CD4-positive, alpha-beta memory T cell (primary cell): Measurements from ENCODE around the gene MKRN2. TPM values are rescaled to one million over a fixed set of nuclear protein-coding genes. Genes with fewer than 3 reads are reported as not detected.

Source experiments
- CTCF ChIA-PET: fragments of 350-600 bp; sonication (Branson Sonifier 250); formaldehyde crosslinking; loops from one replicate; lab custom pipeline; 2021; ENCODE audit warnings: inconsistent platforms; ENCODE audit not compliant: partially characterized antibody; lab: Charles Lee
- POLR2A ChIA-PET: fragments of 350-600 bp; sonication (Branson Sonifier 250); formaldehyde crosslinking; loops from one replicate; lab custom pipeline; 2021; ENCODE audit not compliant: partially characterized antibody; lab: Charles Lee
- DNase-seq, 5 donors: peaks; one replicate each; pipeline versions ENCODE4 v3.0.0 to v3.0.0-alpha.2; 2020 to 2022; ENCODE audit warnings: mixed read lengths in 1 of 5
- H3K27ac ChIP-seq: one replicate; pipeline ENCODE4 v1.7.0; 2013; ENCODE audit warnings: low read depth, low read length
- H3K27me3 ChIP-seq: 2 replicates; pipeline ENCODE4 v1.7.0; 2013; ENCODE audit warnings: mild to moderate bottlenecking, low read length, moderate library complexity; ENCODE audit not compliant: insufficient read depth
- H3K36me3 ChIP-seq: 2 replicates; pipeline ENCODE4 v1.7.0; 2013; ENCODE audit warnings: mild to moderate bottlenecking, low read length, moderate library complexity; ENCODE audit not compliant: insufficient read depth
- H3K4me1 ChIP-seq: 2 replicates; pipeline ENCODE4 v1.7.0; 2013; ENCODE audit warnings: mild to moderate bottlenecking, low read length, moderate library complexity; ENCODE audit not compliant: insufficient read depth
- H3K4me3 ChIP-seq, 2 donors: one replicate each; pipeline ENCODE4 v1.7.0; 2013; ENCODE audit warnings: low read length in 2 of 2, mild to moderate bottlenecking in 1 of 2
- H3K9me3 ChIP-seq, 2 donors: one replicate each; pipeline ENCODE4 v1.7.0; 2013; ENCODE audit warnings: low read length in 2 of 2, control low read depth in 1 of 2; ENCODE audit not compliant: control insufficient read depth in 1 of 2
- H3K27ac Mint-ChIP-seq, 7 donors: one replicate each; pipeline ENCODE4 v1.8.0; 2020 to 2021; ENCODE audit warnings: mixed read lengths in 7 of 7, mild to moderate bottlenecking in 6 of 7, inconsistent platforms in 3 of 7, moderate library complexity in 3 of 7
- H3K27me3 Mint-ChIP-seq, 2 donors: one replicate each; pipeline ENCODE4 v1.8.0; 2020 to 2021; ENCODE audit warnings: mixed read lengths in 2 of 2
- H3K36me3 Mint-ChIP-seq, 2 donors: one replicate each; pipeline ENCODE4 v1.8.0; 2020 to 2021; ENCODE audit warnings: mixed read lengths in 2 of 2, inconsistent platforms in 1 of 2, mild to moderate bottlenecking in 1 of 2
- H3K4me1 Mint-ChIP-seq, 4 donors: one replicate each; pipeline ENCODE4 v1.8.0; 2020 to 2021; ENCODE audit warnings: mixed read lengths in 4 of 4, mild to moderate bottlenecking in 1 of 4
- H3K4me3 Mint-ChIP-seq, 8 donors: one replicate each; pipeline ENCODE4 v1.8.0; 2020 to 2021; ENCODE audit warnings: mixed read lengths in 8 of 8, mild to moderate bottlenecking in 7 of 8, moderate library complexity in 6 of 8, inconsistent platforms in 3 of 8
- H3K9me3 Mint-ChIP-seq, 8 donors: one replicate each; pipeline ENCODE4 v1.8.0; 2020 to 2021; ENCODE audit warnings: mixed read lengths in 8 of 8, mild to moderate bottlenecking in 5 of 8, inconsistent platforms in 3 of 8, moderate library complexity in 1 of 8
- intact Hi-C: fragments of 100-400 bp; cut with micrococcal nuclease; formaldehyde crosslinking; loops from one replicate; pipeline ENCODE4 v1.15.1; 2023
- polyA plus RNA-seq, 2 donors: library from polyadenylated mRNA; unstranded; fragments of 300-500 nt; fragmentation: Illumina TruSeq; gene quantifications; one replicate each; pipeline ENCODE4 v1.2.3, GENCODE V29; 2021
- total RNA-seq, 2 experiments: library from RNA; stranded (reverse); gene quantifications; one replicate each; pipeline ENCODE4 v1.2.3, GENCODE V29; 2021

MKRN2 gene
- total and polyA plus RNA-seq, 4 experiments from 2014 or later = 31.7 to 60.3 (median 37.5) TPM

- no peaks in the 10 kb centered on the region for H3K9me3 Mint-ChIP-seq
- no peak for DNase-seq
- intact Hi-C loops = no loop called here
- H3K27ac ChIP-seq = peak overlapping the region; percentile 10
- no peaks in the 10 kb centered on the region for H3K9me3 ChIP-seq
- POLR2A ChIA-PET = no interaction called here
- H3K27ac Mint-ChIP-seq = peak overlapping the region in 3 of 7 donors; percentile 47 to 84 (median 57)
- peaks cover 53 to 74% of the 10 kb centered on the region in 2 donors for H3K36me3 Mint-ChIP-seq
- no peaks in the 10 kb centered on the region for H3K27me3 Mint-ChIP-seq
- no peaks in the 10 kb centered on the region for H3K4me1 ChIP-seq
- no peak overlapping the region for H3K4me3 Mint-ChIP-seq
- peaks cover 62% of the 10 kb centered on the region for H3K36me3 ChIP-seq
- CTCF ChIA-PET = no interaction called here
- no peak overlapping the region for H3K4me3 ChIP-seq
- no peaks in the 10 kb centered on the region for H3K27me3 ChIP-seq
- peaks cover 0 to 6% (median 0%) of the 10 kb centered on the region in 4 donors for H3K4me1 Mint-ChIP-seq
Observed at GRCh38 chr3:12593473-12593872, 36.6 kb downstream of the MKRN2 start.

GRCh38 chr3:12598890-12599289 lies 42.0 kb downstream of the MKRN2 start:
- Mint-ChIP-seq H3K4me3 (no peak overlapping the region), H3K27me3 (no peaks in the 10 kb centered on the region), H3K36me3 (peaks cover 51 to 75% of the 10 kb centered on the region in 2 donors), H3K9me3 (no peaks in the 10 kb centered on the region), H3K27ac (peak overlapping the region in 4 of 7 donors; percentile 27 to 57 (median 36)), H3K4me1 (peaks cover 0 to 5% (median 0%) of the 10 kb centered on the region in 4 donors)
- Histone ChIP-seq H3K9me3 (no peaks in the 10 kb centered on the region), H3K36me3 (peaks cover 54% of the 10 kb centered on the region), H3K27ac (no peak overlapping the region), H3K27me3 (no peaks in the 10 kb centered on the region), H3K4me1 (no peaks in the 10 kb centered on the region), H3K4me3 (no peak overlapping the region)
- POLR2A ChIA-PET = no interaction called here
- CTCF ChIA-PET = interaction anchor here (1.2 to 1.4 kb wide), 2 partner anchors 9 to 17 kb away, joined by 3 read pairs; no protein-coding TSS in a partner anchor
- DNase-seq = no peak
- intact Hi-C loops = no loop called here

- Histone ChIP-seq H3K36me3 (peaks cover 56% of the 10 kb centered on the region), H3K9me3 (no peaks in the 10 kb centered on the region), H3K27ac (no peak overlapping the region), H3K4me1 (no peaks in the 10 kb centered on the region), H3K27me3 (no peaks in the 10 kb centered on the region), H3K4me3 (no peak overlapping the region)
- Mint-ChIP-seq H3K9me3 (no peaks in the 10 kb centered on the region), H3K4me3 (no peak overlapping the region), H3K27me3 (no peaks in the 10 kb centered on the region), H3K36me3 (peaks cover 37 to 75% of the 10 kb centered on the region in 2 donors), H3K4me1 (peaks cover 0 to 3% (median 0%) of the 10 kb centered on the region in 4 donors), H3K27ac (peak overlapping the region in 2 of 7 donors; percentile 24 to 37)
- POLR2A ChIA-PET = no interaction called here
- CTCF ChIA-PET = interaction anchor here (1.3 kb wide), 1 partner anchor 14 kb away, joined by 4 read pairs; no protein-coding TSS in a partner anchor
- no peak for DNase-seq
- intact Hi-C loops = loop anchor here (10.0 kb wide), 1 partner anchor 64 kb away; the partner anchor contains the start of gene RAF1
Observed at GRCh38 chr3:12601072-12601471, 44.2 kb downstream of the MKRN2 start.

- Mint-ChIP-seq H3K4me3 (no peak overlapping the region), H3K9me3 (no peaks in the 10 kb centered on the region), H3K36me3 (peaks cover 51 to 78% of the 10 kb centered on the region in 2 donors), H3K4me1 (peaks cover 7 to 12% (median 9%) of the 10 kb centered on the region in 4 donors), H3K27me3 (no peaks in the 10 kb centered on the region), H3K27ac (no peak overlapping the region)
- no peak overlapping the region for H3K4me3 ChIP-seq
- peaks cover 51% of the 10 kb centered on the region for H3K36me3 ChIP-seq
- CTCF ChIA-PET = no interaction called here
- no peak for DNase-seq
- no peak overlapping the region for H3K27ac ChIP-seq
- no peaks in the 10 kb centered on the region for H3K9me3 ChIP-seq
- intact Hi-C loops = loop anchor here (10.0 kb wide), 1 partner anchor 61 kb away; the partner anchor contains the start of gene RAF1
- H3K27me3 ChIP-seq = no peaks in the 10 kb centered on the region
- H3K4me1 ChIP-seq = peaks cover 5% of the 10 kb centered on the region
- POLR2A ChIA-PET = no interaction called here
Observed at GRCh38 chr3:12603969-12604368, 47.1 kb downstream of the MKRN2 start.

GRCh38 chr3:12608376-12608775 lies 51.5 kb downstream of the MKRN2 start:
- Histone ChIP-seq H3K4me3 (no peak overlapping the region), H3K36me3 (peaks cover 43% of the 10 kb centered on the region), H3K27me3 (no peaks in the 10 kb centered on the region), H3K9me3 (no peaks in the 10 kb centered on the region), H3K4me1 (peaks cover 12% of the 10 kb centered on the region), H3K27ac (no peak overlapping the region)
- Mint-ChIP-seq H3K27ac (peak overlapping the region in 3 of 7 donors; percentile 0 to 22 (median 7)), H3K27me3 (no peaks in the 10 kb centered on the region), H3K4me1 (peaks cover 13 to 24% (median 20%) of the 10 kb centered on the region in 4 donors), H3K4me3 (no peak overlapping the region), H3K36me3 (peaks cover 36 to 76% of the 10 kb centered on the region in 2 donors), H3K9me3 (no peaks in the 10 kb centered on the region)
- ChIA-PET CTCF (interaction anchor here (1.2 kb wide), 1 partner anchor 9 kb away, joined by 3 read pairs; no protein-coding TSS in a partner anchor), POLR2A (interaction anchor here (0.6 to 3.0 kb wide), 4 partner anchors 12 to 667 kb away, joined by 3 to 16 read pairs (median 3); partner anchors contain the start of gene RAF1)
- no peak for DNase-seq
- intact Hi-C loops = loop anchor here (10.0 kb wide), 1 partner anchor 56 kb away; the partner anchor contains the start of gene RAF1

- Mint-ChIP-seq H3K4me3 (no peak overlapping the region), H3K9me3 (no peaks in the 10 kb centered on the region), H3K4me1 (peaks cover 28 to 49% (median 40%) of the 10 kb centered on the region in 4 donors), H3K27me3 (no peaks in the 10 kb centered on the region), H3K36me3 (peaks cover 35 to 72% of the 10 kb centered on the region in 2 donors), H3K27ac (no peak overlapping the region)
- no peak for DNase-seq
- ChIA-PET POLR2A (no interaction called here), CTCF (interaction anchor here (0.9 kb wide), 1 partner anchor 199 kb away, joined by 3 read pairs; no protein-coding TSS in a partner anchor)
- Histone ChIP-seq H3K4me3 (no peak overlapping the region), H3K36me3 (peaks cover 40% of the 10 kb centered on the region), H3K9me3 (no peaks in the 10 kb centered on the region), H3K4me1 (peaks cover 17% of the 10 kb centered on the region), H3K27me3 (no peaks in the 10 kb centered on the region), H3K27ac (no peak overlapping the region)
- intact Hi-C loops = no loop called here
Observed at GRCh38 chr3:12611117-12611516, 54.2 kb downstream of the MKRN2 start.

GRCh38 chr3:12612514-12613226 lies 55.8 kb downstream of the MKRN2 start:
- DNase-seq = no peak
- ChIA-PET POLR2A (no interaction called here), CTCF (no interaction called here)
- Mint-ChIP-seq H3K4me1 (peaks cover 25 to 46% (median 36%) of the 10 kb centered on the region in 4 donors), H3K9me3 (no peaks in the 10 kb centered on the region), H3K36me3 (peaks cover 32 to 68% of the 10 kb centered on the region in 2 donors), H3K27ac (peak overlapping the region in 4 of 7 donors; percentile 52 to 68 (median 62)), H3K4me3 (peak overlapping the region in 1 of 8 donors; percentile 25), H3K27me3 (no peaks in the 10 kb centered on the region)
- H3K4me3 ChIP-seq = no peak overlapping the region
- peaks cover 12% of the 10 kb centered on the region for H3K4me1 ChIP-seq
- H3K27me3 ChIP-seq = no peaks in the 10 kb centered on the region
- H3K36me3 ChIP-seq = peaks cover 37% of the 10 kb centered on the region
- H3K9me3 ChIP-seq = no peaks in the 10 kb centered on the region
- intact Hi-C loops = no loop called here
- no peak overlapping the region for H3K27ac ChIP-seq
